GM19372 (cell line): ENCODE data around the gene ADGRB3.

Experiments
- ATAC-seq: cut with Tn5 transposase; IDR thresholded peaks from one replicate; pipeline ENCODE4 v1.9.1; 2021; ENCODE audit warnings: mild to moderate bottlenecking, low read depth, moderate library complexity; ENCODE audit not compliant: unreplicated experiment

ADGRB3 gene

GRCh38 chr6:69180361-69181067 lies 545.4 kb downstream of the ADGRB3 start:
- no peak for ATAC-seq

DNA sequence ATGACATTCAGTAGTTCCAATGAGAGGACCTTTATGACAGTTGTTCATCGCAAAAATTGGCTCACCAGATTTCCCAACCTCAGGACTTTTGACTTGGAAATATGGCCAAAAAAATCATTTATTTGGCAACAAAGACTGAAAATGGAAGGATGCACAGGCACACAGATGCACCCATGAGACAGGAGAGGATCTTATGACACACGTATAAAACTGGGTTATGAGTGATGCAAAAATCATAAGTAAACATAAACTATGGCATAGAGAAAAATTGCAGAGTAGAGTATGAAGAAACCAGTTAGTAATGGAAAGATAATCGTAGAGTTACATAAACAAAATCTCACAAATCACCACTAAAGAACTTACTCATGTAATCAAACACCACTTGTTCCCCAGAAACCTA lies 546.9 kb downstream of the ADGRB3 start:
- ATAC-seq, result no peak

DNA sequence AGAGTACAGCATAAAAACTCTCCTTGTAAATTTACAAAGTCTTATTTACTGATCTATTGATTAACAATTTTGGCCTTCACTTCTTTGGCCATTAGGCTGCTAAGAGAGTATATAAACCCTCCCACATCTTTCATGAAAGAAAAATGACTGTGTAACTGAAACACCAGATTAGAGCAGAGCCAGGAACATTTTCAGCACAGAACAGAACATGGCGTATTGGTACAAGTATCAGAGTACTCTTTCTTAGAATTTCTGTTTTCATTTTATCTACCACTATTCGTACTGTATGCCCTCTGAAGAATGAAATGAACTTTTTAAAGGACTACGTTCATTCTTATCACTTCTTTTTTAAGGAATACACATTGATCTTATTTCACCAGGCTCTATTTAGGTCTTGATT lies 550.2 kb downstream of the ADGRB3 start:
- no peak for ATAC-seq

- no peak for ATAC-seq
Measured at GRCh38 chr6:69202768-69203167, 567.7 kb downstream of the ADGRB3 start.

DNA sequence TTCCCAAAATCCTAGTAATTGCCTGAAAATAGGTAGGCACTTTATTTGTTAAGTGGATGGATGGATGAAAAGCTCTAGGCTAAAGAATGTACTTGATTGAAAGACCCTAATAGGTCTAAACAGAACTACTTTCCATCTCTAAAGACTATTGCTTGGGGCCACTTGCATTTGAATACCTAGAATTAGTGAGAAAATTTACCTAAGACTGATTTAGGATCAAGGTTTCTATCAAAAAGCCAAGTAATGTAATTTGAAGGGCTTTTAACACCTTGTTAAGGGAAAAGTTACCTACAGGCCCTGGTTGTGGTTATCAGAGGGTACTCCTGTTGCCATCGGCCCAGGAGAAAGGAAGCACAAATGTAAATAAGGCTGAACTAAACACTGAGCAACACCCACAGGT lies 581.0 kb downstream of the ADGRB3 start:
- ATAC-seq, result no peak

- no peak for ATAC-seq
Measured at GRCh38 chr6:69217343-69217742, 582.3 kb downstream of the ADGRB3 start.

DNA sequence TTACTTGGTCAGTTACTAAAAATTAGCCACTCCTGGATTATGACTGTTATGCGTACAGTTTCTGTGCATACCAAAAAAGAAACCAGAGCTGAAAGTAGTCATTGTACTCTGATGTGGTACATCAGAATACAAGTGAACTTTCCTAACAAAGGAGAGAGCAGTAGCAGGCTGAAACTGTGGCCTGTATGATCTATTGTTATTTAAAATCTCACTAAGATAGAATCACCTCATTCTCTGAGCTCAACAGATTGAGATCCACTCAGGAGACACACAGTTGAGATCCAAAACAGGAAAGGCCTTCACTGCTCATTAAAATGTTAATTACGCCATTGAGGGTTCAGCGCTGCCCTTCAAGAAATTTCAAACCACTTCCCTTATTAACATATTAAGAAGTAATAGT lies 585.3 kb downstream of the ADGRB3 start:
- no peak for ATAC-seq

DNA sequence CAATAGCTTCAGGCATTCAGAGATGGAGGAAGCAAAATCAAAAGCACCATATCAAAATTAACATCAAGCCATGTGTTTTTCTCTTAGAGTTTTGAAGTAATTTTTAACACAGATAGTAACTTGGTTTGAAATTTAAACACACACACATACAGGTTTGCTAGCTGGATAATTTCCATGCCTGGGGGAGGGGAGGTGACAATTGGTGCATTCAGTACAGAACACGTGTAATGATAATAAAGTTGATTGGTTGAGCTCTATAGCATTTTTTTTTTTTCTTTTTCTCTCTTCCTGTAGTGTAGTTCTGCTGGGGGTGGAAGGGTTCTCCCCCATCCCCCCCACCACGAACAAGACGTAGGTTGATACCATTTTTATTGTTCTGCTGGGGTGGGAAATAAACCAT lies 596.9 kb downstream of the ADGRB3 start:
- ATAC-seq, result no peak

DNA sequence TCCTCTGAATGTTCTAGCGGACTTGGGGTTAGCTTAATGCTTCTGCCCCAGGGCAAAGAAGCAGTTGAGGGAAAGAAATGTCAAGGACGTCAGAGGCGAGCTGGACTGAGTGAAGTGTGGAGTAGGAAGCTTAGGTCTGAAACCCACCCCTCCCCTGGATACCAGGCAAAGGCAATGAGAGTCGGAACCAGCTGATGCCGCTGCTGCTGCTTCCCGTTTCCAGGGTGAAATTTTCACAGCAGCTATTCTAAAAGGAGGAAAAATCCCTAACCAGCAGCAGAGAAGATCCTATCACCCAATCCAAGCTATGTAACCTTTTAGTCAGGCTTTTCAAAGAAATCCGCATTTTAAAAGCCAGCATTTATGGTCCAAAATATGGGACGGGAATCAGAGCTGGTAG lies 597.4 kb downstream of the ADGRB3 start:
- ATAC-seq, result no peak

DNA sequence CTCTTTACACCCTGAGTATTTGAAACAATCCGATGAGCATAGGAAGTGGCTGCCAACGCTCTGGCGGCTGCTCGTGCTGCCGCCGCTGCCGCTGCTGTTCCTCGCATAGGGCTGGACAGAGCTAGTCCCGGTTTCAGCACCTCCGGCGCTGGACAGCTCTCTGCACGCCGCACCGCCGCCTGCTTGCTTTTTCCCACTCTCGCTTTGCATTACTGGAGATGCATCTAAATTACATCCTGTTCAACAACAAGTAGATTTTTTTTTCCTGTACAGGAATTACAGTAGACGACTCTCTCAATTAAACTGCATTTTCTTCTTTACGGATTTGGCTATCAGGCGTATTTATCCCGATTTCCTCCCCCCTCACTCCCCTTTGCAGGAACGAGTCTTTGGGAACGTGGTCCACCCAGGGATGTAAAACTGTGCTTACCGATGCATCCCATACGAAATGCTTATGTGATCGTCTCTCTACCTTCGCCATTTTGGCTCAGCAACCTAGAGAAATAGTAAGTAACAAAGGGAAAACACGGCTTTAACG lies 597.9 kb downstream of the ADGRB3 start:
- ATAC-seq, result peak; percentile 94

DNA sequence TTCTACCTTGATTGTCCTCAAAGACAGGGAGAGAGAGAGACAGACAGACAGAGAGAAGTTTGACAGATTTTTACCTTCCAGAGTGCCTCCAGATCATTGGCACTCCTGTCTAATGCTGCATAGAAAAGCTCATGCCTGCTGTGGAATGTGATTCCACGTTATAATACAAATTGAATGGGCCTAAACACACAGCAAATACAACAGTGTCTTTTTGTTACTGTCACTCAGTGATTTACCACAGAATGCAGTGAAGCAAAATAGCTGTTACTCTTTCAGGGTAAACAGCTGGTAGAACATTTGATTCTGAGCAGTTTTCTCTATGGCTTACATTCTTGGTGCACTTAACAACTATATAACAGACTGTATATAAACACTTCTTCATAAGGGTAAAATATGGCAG lies 603.0 kb downstream of the ADGRB3 start:
- ATAC-seq, result no peak

DNA sequence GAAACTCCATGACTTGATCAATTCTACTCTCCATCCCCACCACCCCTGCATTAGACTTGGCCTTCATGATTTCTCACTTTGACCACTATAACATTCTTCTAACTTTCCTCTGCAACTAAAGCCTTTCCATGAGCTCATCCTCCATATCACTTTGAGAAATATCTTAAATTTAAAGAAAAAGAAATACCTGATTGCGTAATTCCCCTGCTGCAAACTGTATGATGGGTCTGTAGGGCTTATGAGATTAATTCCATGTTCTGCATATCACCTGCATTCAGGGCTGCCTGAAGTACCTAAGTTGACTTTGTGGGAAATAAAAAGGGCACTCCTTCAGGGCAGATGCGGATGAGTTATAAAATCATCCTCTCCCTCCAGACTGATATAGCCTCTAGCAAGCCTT lies 611.9 kb downstream of the ADGRB3 start:
- ATAC-seq, result no peak

- ATAC-seq, result no peak
Measured at GRCh38 chr6:69261010-69261409, 625.9 kb downstream of the ADGRB3 start.

DNA sequence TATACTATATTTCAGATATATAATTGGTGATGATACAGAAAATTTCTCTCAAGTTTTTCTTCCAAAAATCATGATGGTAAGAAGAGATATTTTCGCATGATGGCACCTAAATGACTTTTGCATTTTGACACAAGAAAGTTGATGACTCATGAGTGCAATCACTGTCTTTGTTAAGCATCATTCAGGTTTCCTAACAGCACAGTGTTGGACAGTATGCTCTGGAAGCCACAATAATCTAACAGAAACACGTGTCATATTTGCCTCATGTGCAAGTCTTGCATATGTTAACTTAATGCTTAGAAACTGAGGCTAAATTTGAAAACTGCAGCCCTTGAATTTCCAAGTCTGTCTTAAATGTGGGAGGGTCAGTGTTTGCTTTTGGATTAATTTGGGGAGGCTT lies 628.2 kb downstream of the ADGRB3 start:
- ATAC-seq, result no peak

DNA sequence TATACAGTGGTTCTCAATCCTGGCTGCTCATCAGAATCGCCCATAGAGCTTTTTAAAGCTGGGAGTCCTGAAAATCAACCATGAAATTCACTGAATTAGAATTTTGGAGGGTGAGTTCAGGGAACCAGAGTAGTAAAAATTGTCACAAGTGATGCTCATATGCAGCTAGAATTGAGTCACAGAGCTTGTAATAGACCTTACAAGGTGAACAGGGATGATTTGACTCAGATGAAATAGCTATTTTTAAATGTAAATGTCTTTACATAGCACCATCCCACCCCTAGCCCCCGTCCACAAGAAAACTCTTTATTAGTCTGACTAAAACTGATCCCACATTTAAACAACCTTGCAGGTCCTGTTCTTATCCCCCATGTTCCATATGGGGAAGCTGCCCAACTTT lies 630.0 kb downstream of the ADGRB3 start:
- no peak for ATAC-seq

GRCh38 chr6:69265706-69266105 lies 630.6 kb downstream of the ADGRB3 start:
- no peak for ATAC-seq

GRCh38 chr6:69276204-69276603 lies 641.1 kb downstream of the ADGRB3 start:
- ATAC-seq, result no peak

DNA sequence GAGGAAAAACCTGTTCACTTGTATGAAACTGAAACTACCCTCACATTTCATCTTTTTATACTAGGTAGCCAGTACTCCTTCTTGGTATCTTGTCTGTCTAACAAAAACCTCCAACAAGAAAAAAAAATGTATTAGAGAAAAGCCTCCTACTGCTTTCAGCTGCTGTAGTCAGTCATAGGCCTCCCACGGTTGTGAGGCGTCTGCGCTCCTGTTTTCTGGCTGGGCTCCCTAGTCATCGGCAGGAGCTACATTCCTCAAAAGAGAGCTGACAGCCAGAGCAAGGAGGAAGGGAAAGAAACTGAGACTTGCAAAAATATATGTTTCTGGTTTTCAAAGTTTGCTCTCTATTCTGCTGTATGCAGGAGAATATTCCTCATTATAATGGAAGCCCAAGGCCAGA lies 644.7 kb downstream of the ADGRB3 start:
- no peak for ATAC-seq

- ATAC-seq, result no peak
Measured at GRCh38 chr6:69280858-69281257, 645.8 kb downstream of the ADGRB3 start.

GRCh38 chr6:69284176-69284730 lies 649.2 kb downstream of the ADGRB3 start:
- ATAC-seq, result no peak

DNA sequence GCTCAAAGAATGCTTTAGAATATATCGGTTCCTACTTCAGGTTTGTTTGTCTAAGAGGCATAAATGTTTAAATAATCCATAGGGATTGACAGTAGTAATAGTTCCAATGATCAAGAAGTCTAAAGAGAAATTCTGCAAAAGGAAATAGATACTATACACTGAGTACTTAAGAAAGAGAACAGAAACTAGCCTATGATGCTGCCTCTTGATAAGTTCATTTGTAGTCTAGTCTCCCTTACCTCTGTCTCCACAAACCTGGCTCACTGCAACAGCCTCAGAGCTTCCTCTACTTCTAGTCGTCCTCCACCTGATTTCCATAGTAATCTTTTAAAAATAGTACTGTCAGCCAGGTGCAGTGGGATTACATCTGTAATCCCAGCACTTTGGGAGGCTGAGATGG lies 650.0 kb downstream of the ADGRB3 start:
- no peak for ATAC-seq

DNA sequence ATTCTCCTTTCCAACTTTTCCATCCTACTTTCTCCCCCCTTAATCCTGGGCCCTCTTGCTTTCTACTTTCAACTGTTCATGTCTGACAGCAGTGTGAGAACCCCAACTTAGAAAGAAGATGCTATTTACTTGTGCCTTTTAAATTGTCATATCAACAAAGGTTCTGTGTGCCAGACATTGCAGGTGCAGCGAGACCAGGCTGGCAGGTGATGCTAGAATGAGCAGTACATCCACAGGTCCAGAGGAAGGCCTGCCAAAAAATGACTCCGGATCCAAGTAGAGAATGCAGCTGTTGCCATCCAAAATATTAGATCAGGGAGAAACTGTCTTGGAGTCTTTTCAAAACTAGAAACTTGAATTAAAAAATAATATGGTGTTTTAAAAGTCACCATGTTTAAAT lies 651.2 kb downstream of the ADGRB3 start:
- ATAC-seq, result no peak
